ENCODE data around the gene PROK1. TPM values are rescaled to one million over a fixed set of nuclear protein-coding genes. Genes with fewer than 3 reads are reported as not detected.

The PROK1 gene
- polyA plus RNA-seq, 1 of the 3 experiments (the other 2 are of a cell fraction): not detected

DNA sequence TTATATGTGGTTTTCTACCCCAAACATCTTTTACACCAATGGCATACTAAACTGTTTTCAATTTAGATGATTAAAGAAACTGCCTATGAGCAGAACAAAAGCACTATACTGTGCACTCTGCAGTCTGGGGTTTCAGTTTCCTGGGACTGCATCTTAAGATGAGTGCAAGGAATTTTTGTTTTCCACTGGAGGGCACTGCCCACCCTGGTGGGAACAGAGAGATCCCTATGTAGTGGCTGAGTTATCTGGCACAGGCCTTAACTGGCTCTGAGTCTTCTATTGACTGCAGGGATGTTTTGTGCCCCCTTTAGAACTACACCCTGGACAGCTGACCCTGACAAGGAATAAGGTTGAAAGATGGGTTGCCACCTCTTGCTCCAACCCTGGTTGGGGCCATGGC, 12.0 kb downstream of the PROK1 start:
- H3K79me2 ChIP-seq (ENCODE audit: insufficient read depth): no peaks in the 10 kb centered on the region
- no peak for DNase-seq
- POLR2A ChIA-PET: no interaction called here

GRCh38 chr1:110463725-110464124, 12.8 kb downstream of the PROK1 start:
- no peak overlapping the region for H3K27ac ChIP-seq (ENCODE audit: low read depth in 2 of 2, low read length in 1 of 2)
- H4K20me1 ChIP-seq (ENCODE audit: insufficient read depth): no peaks in the 10 kb centered on the region
- CTCF ChIA-PET: interaction anchor here (1.1 to 12.6 kb wide), 8 partner anchors 14 to 267 kb away, joined by 4 to 250 read pairs (median 10); partner anchors contain the start of genes KCNC4 and LAMTOR5
- H3K4me2 ChIP-seq: no peak overlapping the region
- H3K9ac ChIP-seq: no peak overlapping the region
- no peaks in the 10 kb centered on the region for H3K9me2 ChIP-seq
- no peaks in the 10 kb centered on the region for H3K79me2 ChIP-seq (ENCODE audit: insufficient read depth)
- POLR2A ChIA-PET: no interaction called here
- no peak overlapping the region for H3K4me3 ChIP-seq (ENCODE audit: low read depth in 2 of 2, low read length in 1 of 2)
- no peaks in the 10 kb centered on the region for H3F3A ChIP-seq (replicated peaks; ENCODE audit: insufficient read depth)
- WGBS (ENCODE audit: low lambda C conversion rate): 74% methylated on average over 9 of the region's 9 CpGs
- H3K4me1 ChIP-seq (ENCODE audit: control insufficient read depth in 1 of 2, insufficient read depth in 2 of 2, low read depth in 1 of 2, low read length in 1 of 2): peaks cover 2 to 6% of the 10 kb centered on the region in 2 experiments; a peak in 1 of 4 replicates
- no peaks in the 10 kb centered on the region for H3K27me3 ChIP-seq (ENCODE audit: insufficient read depth)
- no peak for DNase-seq
- no peak overlapping the region for H2AFZ ChIP-seq (ENCODE audit: low read depth)
- H3K36me3 ChIP-seq (replicated peaks in 1 of 2; ENCODE audit: control insufficient read depth in 1 of 2, insufficient read depth in 2 of 2, low read length in 1 of 2): no peaks in the 10 kb centered on the region
- no peak for TF ChIP-seq TAF1 (IDR thresholded peaks at IDR 0.05; ENCODE audit: borderline replicate concordance, low read depth, low read length)
- no peak for TF ChIP-seq EP300 (IDR thresholded peaks at IDR 0.05; ENCODE audit: borderline replicate concordance in 1 of 2, low read depth in 1 of 2, low read length in 1 of 2)
- TF ChIP-seq, protein P1, sequence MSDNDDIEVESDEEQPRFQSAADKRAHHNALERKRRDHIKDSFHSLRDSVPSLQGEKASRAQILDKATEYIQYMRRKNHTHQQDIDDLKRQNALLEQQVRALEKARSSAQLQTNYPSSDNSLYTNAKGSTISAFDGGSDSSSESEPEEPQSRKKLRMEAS (IDR thresholded peaks at IDR 0.05; ENCODE audit: low read depth): no peak
- no peak for TF ChIP-seq RAD21 (IDR thresholded peaks at IDR 0.05; ENCODE audit: low read length)
- no peak for TF ChIP-seq NFIC (IDR thresholded peaks at IDR 0.05; ENCODE audit: borderline replicate concordance)
- no peak for TF ChIP-seq FOXJ3 (CRISPR knock-in tag; IDR thresholded peaks at IDR 0.05)
- TF ChIP-seq NRF1 (IDR thresholded peaks at IDR 0.05; ENCODE audit: low read depth, low read length): no peak
- TF ChIP-seq CTCF (IDR thresholded peaks at IDR 0.05): no peak
- no peak for TF ChIP-seq MXI1 (IDR thresholded peaks at IDR 0.05; ENCODE audit: low read depth, low read length)
- no peak for TF ChIP-seq USF1 (IDR thresholded peaks at IDR 0.05; ENCODE audit: borderline replicate concordance, low read depth)
- TF ChIP-seq RXRA (IDR thresholded peaks at IDR 0.05; ENCODE audit: borderline replicate concordance, low read depth): no peak
- TF ChIP-seq PBX3 (IDR thresholded peaks at IDR 0.05): no peak
- no peak for TF ChIP-seq EZH2phosphoT487 (IDR thresholded peaks at IDR 0.05; ENCODE audit: borderline replicate concordance, low read depth)
- TF ChIP-seq SIN3A (IDR thresholded peaks at IDR 0.05; ENCODE audit: borderline replicate concordance, low read depth, low read length): no peak
- no peak for TF ChIP-seq FOXM1 (IDR thresholded peaks at IDR 0.05; ENCODE audit: low read depth)
- no peak for TF ChIP-seq FOSL2 (IDR thresholded peaks at IDR 0.05; ENCODE audit: borderline replicate concordance, low read depth)
- H3K9me3 ChIP-seq: no peaks in the 10 kb centered on the region

More for the DNA sequence above, 12.0 kb downstream of the PROK1 start:
- Histone ChIP-seq H4K20me1 (ENCODE audit: insufficient read depth) (no peaks in the 10 kb centered on the region), H3K4me3 (ENCODE audit: low read depth in 2 of 2, low read length in 1 of 2) (no peak overlapping the region), H3K27ac (ENCODE audit: low read depth in 2 of 2, low read length in 1 of 2) (no peak overlapping the region), H3K9me2 (no peaks in the 10 kb centered on the region), H3K4me1 (ENCODE audit: control insufficient read depth in 1 of 2, insufficient read depth in 2 of 2, low read depth in 1 of 2, low read length in 1 of 2) (peaks cover 2 to 6% of the 10 kb centered on the region in 2 experiments; a peak in 1 of 4 replicates), H3K36me3 (replicated peaks in 1 of 2; ENCODE audit: control insufficient read depth in 1 of 2, insufficient read depth in 2 of 2, low read length in 1 of 2) (no peaks in the 10 kb centered on the region), H2AFZ (ENCODE audit: low read depth) (no peak overlapping the region), H3K9me3 (no peaks in the 10 kb centered on the region), H3K9ac (no peak overlapping the region), H3F3A (replicated peaks; ENCODE audit: insufficient read depth) (no peaks in the 10 kb centered on the region), H3K4me2 (no peak overlapping the region), H3K27me3 (ENCODE audit: insufficient read depth) (no peaks in the 10 kb centered on the region)
- no peak for TF ChIP-seq NFIC (IDR thresholded peaks at IDR 0.05; ENCODE audit: borderline replicate concordance)
- TF ChIP-seq GABPA (IDR thresholded peaks at IDR 0.05; ENCODE audit: low read depth): no peak
- no peak for TF ChIP-seq FOXM1 (IDR thresholded peaks at IDR 0.05; ENCODE audit: low read depth)
- TF ChIP-seq CTCF (IDR thresholded peaks at IDR 0.05): peak; percentile 30
- CTCF ChIA-PET: interaction anchor here (1.1 to 12.6 kb wide), 9 partner anchors 15 to 266 kb away, joined by 3 to 250 read pairs (median 9); partner anchors contain the start of genes KCNC4 and LAMTOR5
